Spleen (tissue), 7 donors: ENCODE measurements around the gene BANP.

ENCODE experiments used
- POLR2A ChIP-seq, 3 donors: fragments of 450-650 bp; IDR thresholded peaks; one replicate each; pipeline ENCODE4 v1.5.1; 2017; ENCODE audit warnings: antibody characterized with exemption in 3 of 3, mild to moderate bottlenecking in 1 of 3
- POLR2AphosphoS5 ChIP-seq, 3 donors: sonication (generic); formaldehyde crosslinking; IDR thresholded peaks; one replicate each; pipeline ENCODE4 v1.5.1; 2017; ENCODE audit warnings: antibody characterized with exemption in 3 of 3
- TF ChIP-seq, protein P1 (sequence below), 11 experiments: fragments of 200-600 bp in 7 of 11; fragments of 450-650 bp in 4 of 11; sonication (generic) in 4 of 11; IDR thresholded peaks in 8 of 11; conservative IDR thresholded peaks in 3 of 11; 1 replicate in 7 of 11; 2 replicates in 4 of 11; pipeline versions ENCODE4 v1.4.0 to v1.8.0; 2016 to 2021; ENCODE audit warnings: antibody characterized with exemption in 11 of 11, inconsistent platforms in 4 of 11, mild to moderate bottlenecking in 1 of 11
- donor health status: DM: no; HTN: no; CAD: no; lungs with moderate emphysema.
- donor health status: DM: no; HTN: no; CAD: no.
- donor health status: DM: no; HTN: no; CAD: no.

DNA sequence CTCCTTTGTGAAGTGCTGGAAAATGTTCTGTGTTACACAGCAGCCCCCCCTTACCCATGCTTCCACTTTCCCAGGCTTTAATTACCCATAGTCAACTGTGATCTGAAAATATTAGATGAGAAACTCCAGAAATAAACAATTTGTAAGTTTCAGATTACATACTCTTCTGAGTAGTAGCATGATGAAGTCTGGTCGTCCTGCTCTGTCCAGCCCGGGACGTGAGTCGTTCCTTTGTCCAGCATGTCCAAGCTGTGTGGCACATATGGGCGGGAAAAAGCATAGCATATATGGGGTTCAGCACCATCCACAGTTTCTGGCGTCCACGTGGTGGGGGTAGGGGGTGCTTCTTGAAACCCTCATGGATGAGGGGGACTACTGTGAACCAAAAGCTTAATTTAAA, 83.5 kb downstream of the BANP start:
- TF ChIP-seq, protein P1, sequence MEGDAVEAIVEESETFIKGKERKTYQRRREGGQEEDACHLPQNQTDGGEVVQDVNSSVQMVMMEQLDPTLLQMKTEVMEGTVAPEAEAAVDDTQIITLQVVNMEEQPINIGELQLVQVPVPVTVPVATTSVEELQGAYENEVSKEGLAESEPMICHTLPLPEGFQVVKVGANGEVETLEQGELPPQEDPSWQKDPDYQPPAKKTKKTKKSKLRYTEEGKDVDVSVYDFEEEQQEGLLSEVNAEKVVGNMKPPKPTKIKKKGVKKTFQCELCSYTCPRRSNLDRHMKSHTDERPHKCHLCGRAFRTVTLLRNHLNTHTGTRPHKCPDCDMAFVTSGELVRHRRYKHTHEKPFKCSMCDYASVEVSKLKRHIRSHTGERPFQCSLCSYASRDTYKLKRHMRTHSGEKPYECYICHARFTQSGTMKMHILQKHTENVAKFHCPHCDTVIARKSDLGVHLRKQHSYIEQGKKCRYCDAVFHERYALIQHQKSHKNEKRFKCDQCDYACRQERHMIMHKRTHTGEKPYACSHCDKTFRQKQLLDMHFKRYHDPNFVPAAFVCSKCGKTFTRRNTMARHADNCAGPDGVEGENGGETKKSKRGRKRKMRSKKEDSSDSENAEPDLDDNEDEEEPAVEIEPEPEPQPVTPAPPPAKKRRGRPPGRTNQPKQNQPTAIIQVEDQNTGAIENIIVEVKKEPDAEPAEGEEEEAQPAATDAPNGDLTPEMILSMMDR (IDR thresholded peaks at IDR 0.05 in 8 of 11, conservative IDR thresholded peaks at IDR 0.05 in 3 of 11), result no peak
- TF ChIP-seq POLR2A (IDR thresholded peaks at IDR 0.05) (no peak), POLR2AphosphoS5 (IDR thresholded peaks at IDR 0.05) (no peak)
